ENCODE measurements around the gene OBSCN. TPM values are rescaled to one million over a fixed set of nuclear protein-coding genes. Genes with fewer than 3 reads are reported as not detected.
"Not testable (repeated sequence)": the region's sequence is repeated elsewhere in the genome, so short reads cannot be mapped to it uniquely, and the experiment has no call there.

OBSCN gene
- total RNA-seq, 1 experiment from 2014 or later, result 10.5 TPM

GRCh38 chr1:228252476-228252875, 44.6 kb downstream of the OBSCN start:
- H3K36me3 ChIP-seq (ENCODE audit: control insufficient read depth, insufficient read depth, low read length); DNase-seq (ENCODE audit: low read depth, low spot score); ATAC-seq; BruUV-seq (replicated peaks); H3K4me1 ChIP-seq (ENCODE audit: control insufficient read depth, insufficient read depth, low read length); POLR2A ChIA-PET; in situ Hi-C loops (cut with HindIII; ENCODE audit: low pct_unique_long_range_greater_than_20kb, low sequenced_read_pairs); H3K9me3 ChIP-seq (ENCODE audit: control insufficient read depth, insufficient read depth, low read depth, low read length); CTCF ChIA-PET; H3K4me3 ChIP-seq (ENCODE audit: low read depth in 2 of 2, low read length in 2 of 2); H3K27ac ChIP-seq (ENCODE audit: low read length); H3K27me3 ChIP-seq (ENCODE audit: control insufficient read depth, insufficient read depth, low read length); intact Hi-C loops (cut with micrococcal nuclease; ENCODE audit: unreplicated experiment): not testable (repeated sequence)

DNA sequence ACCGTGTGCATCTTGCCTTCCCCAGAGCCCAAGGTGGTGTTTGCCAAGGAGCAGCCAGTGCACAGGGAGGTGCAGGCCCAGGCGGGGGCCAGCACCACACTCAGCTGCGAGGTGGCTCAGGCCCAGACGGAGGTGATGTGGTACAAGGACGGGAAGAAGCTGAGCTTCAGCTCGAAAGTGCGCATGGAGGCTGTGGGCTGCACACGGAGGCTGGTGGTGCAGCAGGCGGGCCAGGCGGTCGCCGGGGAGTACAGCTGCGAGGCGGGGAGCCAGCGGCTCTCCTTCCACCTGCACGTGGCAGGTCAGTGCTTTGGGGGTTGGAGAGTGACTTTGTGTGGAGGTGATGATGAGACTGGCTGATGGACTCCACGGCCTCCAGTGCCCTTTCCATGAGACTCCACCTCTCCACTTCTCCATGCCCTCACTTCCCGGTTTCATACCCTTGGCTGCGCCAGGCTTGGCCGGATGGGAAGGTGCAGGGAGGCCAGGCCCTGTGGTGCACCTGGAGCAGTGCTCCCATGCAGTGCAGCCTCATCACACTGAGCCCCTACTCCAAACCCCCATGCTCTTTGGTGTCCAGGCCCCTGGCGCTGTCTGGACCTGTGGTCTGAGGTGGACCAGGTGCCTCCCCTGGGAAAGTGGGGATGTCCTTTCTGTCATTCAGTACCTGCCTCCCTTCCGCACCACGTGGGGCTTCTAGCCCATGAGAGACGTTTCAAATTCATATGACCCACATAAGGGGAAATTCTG, 49.0 kb downstream of the OBSCN start:
- no peaks in the 10 kb centered on the region for H3K27me3 ChIP-seq (ENCODE audit: control insufficient read depth, insufficient read depth, low read length)
- BruUV-seq (replicated peaks), result no TSS peak

More for the DNA sequence above, 49.0 kb downstream of the OBSCN start:
- no peaks in the 10 kb centered on the region for H3K9me3 ChIP-seq (ENCODE audit: control insufficient read depth, insufficient read depth, low read depth, low read length)
- TF ChIP-seq CTCF (IDR thresholded peaks at IDR 0.05) (no peak), SIN3A (IDR thresholded peaks at IDR 0.05; ENCODE audit: borderline replicate concordance, insufficient read depth, low read depth, low read length) (no peak), REST (IDR thresholded peaks at IDR 0.05; ENCODE audit: insufficient read depth in 1 of 2, low read depth in 2 of 2, low read length in 1 of 2) (no peak), POLR2AphosphoS5 (IDR thresholded peaks at IDR 0.05; ENCODE audit: low read depth, low read length) (no peak), TCF7L2 (IDR thresholded peaks at IDR 0.05; ENCODE audit: low read depth, low read length) (no peak)
- in situ Hi-C loops (cut with HindIII; ENCODE audit: low pct_unique_long_range_greater_than_20kb, low sequenced_read_pairs) (no loop called here), intact Hi-C loops (cut with micrococcal nuclease; ENCODE audit: unreplicated experiment) (no loop called here)
- ChIA-PET POLR2A (no interaction called here), CTCF (interaction anchor here (0.6 to 1.1 kb wide), 2 partner anchors 13 to 126 kb away, joined by 3 read pairs; no protein-coding TSS in a partner anchor)
- no peak overlapping the region for H3K27ac ChIP-seq (ENCODE audit: low read length)
- DNase-seq (ENCODE audit: low read depth, low spot score) (no peak), ATAC-seq (no peak)
- no peak overlapping the region for H3K4me3 ChIP-seq (ENCODE audit: low read depth in 2 of 2, low read length in 2 of 2)
- H3K4me1 ChIP-seq (ENCODE audit: control insufficient read depth, insufficient read depth, low read length), result no peaks in the 10 kb centered on the region
- no peaks in the 10 kb centered on the region for H3K36me3 ChIP-seq (ENCODE audit: control insufficient read depth, insufficient read depth, low read length)
